Esophagus squamous epithelium (tissue), 5 donors: Measurements from ENCODE around the gene ZNF689. TPM values are rescaled to one million over a fixed set of nuclear protein-coding genes. Genes with fewer than 3 reads are reported as not detected.
A peak's percentile ranks its signal among the peaks of the same experiment; 100 is the strongest.
"Not testable (repeated sequence)": the region's sequence is repeated elsewhere in the genome, so short reads cannot be mapped to it uniquely, and the experiment has no call there.

Experiments
- DNase-seq: peaks from one replicate; lab custom pipeline; 2025; lab: John Stamatoyannopoulos, UW
- H3K27ac ChIP-seq, 4 donors: fragments of 200-600 bp; sonication (generic); one replicate each; pipeline ENCODE4 v1.5.1; 2016 to 2019; ENCODE audit warnings: mild to moderate bottlenecking in 1 of 4
- H3K27me3 ChIP-seq, 4 donors: fragments of 200-600 bp; sonication (generic); 1 replicate in 3 of 4; 2 replicates in 1 of 4; pipeline versions ENCODE4 v1.5.1 to v1.6.0; 2017 to 2021; ENCODE audit warnings: antibody characterized with exemption in 1 of 4
- H3K36me3 ChIP-seq, 3 donors: fragments of 200-600 bp; sonication (generic); one replicate each; pipeline ENCODE4 v1.5.1; 2016 to 2019
- H3K4me1 ChIP-seq, 3 donors: fragments of 200-600 bp; sonication (generic); one replicate each; pipeline ENCODE4 v1.5.1; 2017 to 2019
- H3K4me3 ChIP-seq, 4 donors: fragments of 200-600 bp; sonication (generic); 1 replicate in 3 of 4; 2 replicates in 1 of 4; pipeline ENCODE4 v1.5.1; 2016 to 2019; ENCODE audit warnings: mild to moderate bottlenecking in 2 of 4, moderate library complexity in 1 of 4
- H3K9me3 ChIP-seq, 3 donors: fragments of 200-600 bp; sonication (generic); one replicate each; pipeline ENCODE4 v1.5.1; 2016 to 2019
- POLR2A ChIP-seq, 4 donors: fragments of 450-650 bp; IDR thresholded peaks; one replicate each; pipeline ENCODE4 v1.6.1; 2017; ENCODE audit warnings: antibody characterized with exemption in 4 of 4, mild to moderate bottlenecking in 4 of 4, moderate library complexity in 3 of 4
- WGBS, 2 donors: methylation state at CpG; one replicate each; pipeline ENCODE4 v1.1.5; 2018; 5-methylcytosine and 5-hydroxymethylcytosine counted together
- intact Hi-C: fragments of 100-400 bp; cut with DNase I; formaldehyde crosslinking; loops from one replicate; pipeline ENCODE4 v1.15.0; 2022
- total RNA-seq, 4 donors: library from RNA; depleted of rRNA; stranded (reverse); fragments of >200 nt; gene quantifications; one replicate each; pipeline ENCODE4 v1.1.0, GENCODE V29; 2016
- TF ChIP-seq, protein P1 (sequence below), 6 experiments: fragments of 450-650 bp in 4 of 6; fragments of 200-600 bp in 2 of 6; sonication (generic) in 2 of 6; IDR thresholded peaks; one replicate each; pipeline ENCODE4 v1.5.1; 2016 to 2019; ENCODE audit warnings: antibody characterized with exemption in 6 of 6, mild to moderate bottlenecking in 4 of 6, moderate library complexity in 4 of 6
- donor health status: DM: yes; HTN: yes; CAD: no.

The ZNF689 gene
- total RNA-seq, 4 donors from 2014 or later = 2.0 to 6.7 (median 3.8) TPM

DNA sequence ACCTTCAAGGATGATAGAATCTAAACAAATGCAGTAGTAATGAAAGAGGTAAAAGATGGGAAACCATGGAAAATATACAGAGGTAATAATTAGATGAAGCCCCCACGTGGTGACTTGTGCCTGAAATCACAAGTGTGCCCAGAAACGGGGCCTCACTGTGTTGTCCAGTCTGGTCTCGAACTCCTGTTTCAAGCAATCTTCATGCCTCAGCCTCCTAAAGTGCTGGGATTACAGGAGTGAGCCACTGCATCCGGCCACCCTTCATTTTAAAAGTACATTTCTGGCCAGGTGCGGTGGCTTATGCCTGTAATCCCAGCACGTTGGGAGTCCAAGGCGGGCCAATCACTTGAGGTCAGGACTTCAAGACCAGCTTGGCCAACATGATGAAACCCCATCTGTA, 26.4 kb upstream of the ZNF689 start:
- intact Hi-C loops = loop anchor here (10.0 kb wide), 1 partner anchor 202 kb away; the partner anchor contains the start of gene DCTPP1
- Histone ChIP-seq H3K9me3 (no peaks in the 10 kb centered on the region), H3K27ac (peak overlapping the region in 1 of 4 donors; percentile 8), H3K4me1 (peaks cover 5 to 37% (median 13%) of the 10 kb centered on the region in 3 donors), H3K27me3 (no peaks in the 10 kb centered on the region), H3K4me3 (no peak overlapping the region), H3K36me3 (no peaks in the 10 kb centered on the region)
- TF ChIP-seq, protein P1, sequence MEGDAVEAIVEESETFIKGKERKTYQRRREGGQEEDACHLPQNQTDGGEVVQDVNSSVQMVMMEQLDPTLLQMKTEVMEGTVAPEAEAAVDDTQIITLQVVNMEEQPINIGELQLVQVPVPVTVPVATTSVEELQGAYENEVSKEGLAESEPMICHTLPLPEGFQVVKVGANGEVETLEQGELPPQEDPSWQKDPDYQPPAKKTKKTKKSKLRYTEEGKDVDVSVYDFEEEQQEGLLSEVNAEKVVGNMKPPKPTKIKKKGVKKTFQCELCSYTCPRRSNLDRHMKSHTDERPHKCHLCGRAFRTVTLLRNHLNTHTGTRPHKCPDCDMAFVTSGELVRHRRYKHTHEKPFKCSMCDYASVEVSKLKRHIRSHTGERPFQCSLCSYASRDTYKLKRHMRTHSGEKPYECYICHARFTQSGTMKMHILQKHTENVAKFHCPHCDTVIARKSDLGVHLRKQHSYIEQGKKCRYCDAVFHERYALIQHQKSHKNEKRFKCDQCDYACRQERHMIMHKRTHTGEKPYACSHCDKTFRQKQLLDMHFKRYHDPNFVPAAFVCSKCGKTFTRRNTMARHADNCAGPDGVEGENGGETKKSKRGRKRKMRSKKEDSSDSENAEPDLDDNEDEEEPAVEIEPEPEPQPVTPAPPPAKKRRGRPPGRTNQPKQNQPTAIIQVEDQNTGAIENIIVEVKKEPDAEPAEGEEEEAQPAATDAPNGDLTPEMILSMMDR (IDR thresholded peaks at IDR 0.05) = no peak
- no peak for TF ChIP-seq POLR2A (IDR thresholded peaks at IDR 0.05)
- WGBS, 2 donors = 76 to 78% methylated on average over 4 to 6 of the region's 7 CpGs
- no peak for DNase-seq

DNA sequence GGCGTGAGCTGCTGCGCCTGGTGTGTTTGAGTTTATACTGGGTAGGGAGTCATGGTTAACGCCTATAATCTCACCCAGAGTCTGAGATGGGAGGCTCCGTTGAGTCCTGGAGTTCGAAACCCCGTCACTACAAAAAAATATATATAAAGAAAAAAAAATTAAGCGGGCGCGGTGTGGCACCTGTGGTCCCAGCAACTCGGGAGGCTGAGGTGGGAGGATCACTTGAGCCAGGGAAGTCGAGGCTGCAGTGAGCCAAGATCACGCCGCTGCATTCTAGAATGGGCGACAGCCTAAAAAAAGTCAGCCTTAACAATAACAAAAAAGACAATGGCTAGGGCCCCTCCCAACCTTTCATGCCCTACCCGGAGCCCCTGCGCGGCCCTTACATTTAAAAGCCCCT, 23.3 kb upstream of the ZNF689 start:
- Histone ChIP-seq H3K4me1 (peaks cover 5 to 40% (median 13%) of the 10 kb centered on the region in 3 donors), H3K27me3 (no peaks in the 10 kb centered on the region), H3K4me3 (peak overlapping the region; percentile 41 to 81 (median 68)), H3K27ac (peak overlapping the region; percentile 78 to 96 (median 89)), H3K9me3 (no peaks in the 10 kb centered on the region), H3K36me3 (no peaks in the 10 kb centered on the region)
- intact Hi-C loops = loop anchor here (10.0 kb wide), 1 partner anchor 199 kb away; the partner anchor contains the start of gene DCTPP1
- no peak for DNase-seq
- WGBS, 2 donors = 73 to 77% methylated on average over 13 to 14 of the region's 17 CpGs
- TF ChIP-seq POLR2A (IDR thresholded peaks at IDR 0.05) = no peak
- TF ChIP-seq, protein P1 (IDR thresholded peaks at IDR 0.05) = no peak

DNA sequence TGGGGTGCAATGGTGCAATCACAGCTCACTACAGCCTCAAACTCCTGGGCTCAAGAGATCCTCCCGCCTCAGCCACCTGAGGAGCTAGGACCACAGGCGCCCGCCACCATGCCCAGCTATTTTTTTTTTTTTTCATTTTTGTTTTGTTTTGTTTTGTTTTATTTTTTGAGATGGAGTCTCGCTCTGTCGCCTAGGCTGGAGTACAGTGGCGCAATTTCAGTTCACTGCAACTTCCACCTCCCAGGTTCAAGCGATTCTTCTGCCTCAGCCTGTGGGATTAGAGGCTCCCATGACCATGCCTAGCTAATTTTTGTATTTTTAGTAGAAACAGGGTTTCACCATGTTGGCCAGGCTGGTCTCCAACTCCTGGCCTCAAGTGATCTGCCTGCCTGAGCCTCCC, 22.3 kb upstream of the ZNF689 start:
- DNase-seq, H3K9me3 ChIP-seq, H3K36me3 ChIP-seq, H3K4me3 ChIP-seq, H3K27ac ChIP-seq, H3K27me3 ChIP-seq: not testable (repeated sequence)
- peaks cover 5 to 42% (median 13%) of the 10 kb centered on the region in 3 donors for H3K4me1 ChIP-seq
- intact Hi-C loops = loop anchor here (10.0 kb wide), 1 partner anchor 198 kb away; the partner anchor contains the start of gene DCTPP1
- 92 to 99% methylated on average over 5 of the region's 7 CpGs for WGBS, 2 donors

DNA sequence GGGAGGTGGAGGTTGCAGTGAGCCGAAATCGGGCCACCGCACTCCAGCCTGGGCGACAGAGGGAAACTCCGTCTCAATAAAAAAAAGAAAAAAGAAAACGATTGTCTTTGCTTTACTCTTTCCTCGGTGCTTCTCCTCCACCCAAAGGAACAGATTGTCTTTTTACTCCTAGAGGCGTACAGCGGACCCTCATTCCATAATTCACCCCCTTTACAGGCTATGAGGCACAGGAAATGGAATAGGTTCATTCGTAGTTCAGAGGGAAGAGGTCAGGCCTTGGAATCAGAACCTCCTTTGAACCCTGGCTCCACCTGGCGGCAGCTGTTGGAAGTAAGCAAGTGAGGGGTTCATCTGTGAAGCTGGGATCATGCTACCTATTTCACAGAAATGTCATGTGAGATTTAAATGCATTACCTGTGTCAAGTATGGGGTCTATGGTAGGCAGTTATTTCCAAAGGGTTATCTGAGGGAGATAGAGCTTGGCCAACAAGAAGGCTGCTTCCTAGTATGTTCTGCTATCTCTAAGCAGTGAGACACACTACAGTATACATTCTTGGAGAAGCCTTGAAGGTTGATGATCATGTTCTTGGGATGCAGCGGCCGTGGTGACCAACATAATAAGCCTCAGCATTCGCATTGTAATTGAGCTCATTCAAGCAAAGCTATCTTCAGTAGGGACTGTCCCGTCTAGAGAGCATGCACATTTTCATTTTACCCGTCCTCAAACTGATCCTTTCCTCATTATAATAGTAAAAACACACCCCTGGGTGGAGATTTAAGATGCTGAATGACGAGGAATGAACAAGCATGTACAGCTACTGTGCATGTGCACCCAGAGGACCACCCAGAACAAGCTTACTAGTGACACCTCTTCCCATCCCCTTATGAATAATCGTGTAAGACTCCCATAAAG, 18.7 kb upstream of the ZNF689 start:
- Histone ChIP-seq H3K4me3 (peak overlapping the region in 2 of 4 donors; percentile 24 to 41), H3K27me3 (no peaks in the 10 kb centered on the region), H3K9me3 (no peaks in the 10 kb centered on the region), H3K4me1 (peaks cover 0 to 11% (median 5%) of the 10 kb centered on the region in 3 donors), H3K36me3 (no peaks in the 10 kb centered on the region), H3K27ac (peak overlapping the region in 2 of 4 donors; percentile 53 to 62)
- WGBS, 2 donors = 29 to 34% methylated on average over 18 of the region's 18 CpGs
- no peak for DNase-seq
- intact Hi-C loops = no loop called here
- no peak for TF ChIP-seq POLR2A (IDR thresholded peaks at IDR 0.05)
- TF ChIP-seq, protein P1 (IDR thresholded peaks at IDR 0.05) = peak; percentile 87 to 92 (median 89)

DNA sequence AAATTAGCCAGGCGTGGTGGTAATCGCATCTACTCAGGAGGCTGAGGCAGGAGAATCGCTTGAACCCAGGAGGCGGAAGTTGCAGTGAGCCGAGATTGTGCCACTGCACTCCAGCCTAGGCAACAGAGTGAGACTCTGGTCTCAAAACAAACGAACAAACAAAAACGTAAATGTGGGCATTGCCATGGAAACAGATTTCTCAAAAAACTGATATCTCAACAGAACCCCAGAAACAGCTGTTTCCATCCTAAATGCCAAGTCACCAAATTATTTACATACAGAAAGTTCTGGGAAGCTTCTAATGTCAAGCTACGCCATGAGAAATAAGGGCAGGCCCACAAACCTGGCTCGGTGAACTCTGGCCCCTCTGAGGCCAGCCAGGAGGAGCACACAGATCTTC, 16.0 kb upstream of the ZNF689 start:
- DNase-seq = no peak
- no peaks in the 10 kb centered on the region for H3K9me3 ChIP-seq
- no peaks in the 10 kb centered on the region for H3K27me3 ChIP-seq
- TF ChIP-seq, protein P1 (IDR thresholded peaks at IDR 0.05) = no peak
- no peak for TF ChIP-seq POLR2A (IDR thresholded peaks at IDR 0.05)
- H3K27ac ChIP-seq = no peak overlapping the region
- WGBS, 2 donors = 84 to 90% methylated on average over 7 to 9 of the region's 9 CpGs
- H3K4me1 ChIP-seq = peaks cover 0 to 5% (median 0%) of the 10 kb centered on the region in 3 donors
- no peaks in the 10 kb centered on the region for H3K36me3 ChIP-seq
- intact Hi-C loops = no loop called here
- no peak overlapping the region for H3K4me3 ChIP-seq
